ENCODE data around the gene TMEM170B.

GRCh38 chr6:11600251-11600650 lies 62.7 kb downstream of the TMEM170B start:
- TF ChIP-seq USF1 (CRISPR knock-in tag; IDR thresholded peaks at IDR 0.05) (no peak), NR3C1 (CRISPR knock-in tag; conservative IDR thresholded peaks at IDR 0.05; ENCODE audit: low read depth) (no peak), SOX15 (CRISPR knock-in tag; IDR thresholded peaks at IDR 0.05) (no peak), MAX (CRISPR knock-in tag; IDR thresholded peaks at IDR 0.05) (no peak), ZNF423 (CRISPR knock-in tag; IDR thresholded peaks at IDR 0.05) (no peak), RELA (CRISPR knock-in tag; IDR thresholded peaks at IDR 0.05; ENCODE audit: borderline replicate concordance) (no peak), NFE2L1 (CRISPR knock-in tag; IDR thresholded peaks at IDR 0.05) (no peak)
- TF ChIP-seq, protein P1, sequence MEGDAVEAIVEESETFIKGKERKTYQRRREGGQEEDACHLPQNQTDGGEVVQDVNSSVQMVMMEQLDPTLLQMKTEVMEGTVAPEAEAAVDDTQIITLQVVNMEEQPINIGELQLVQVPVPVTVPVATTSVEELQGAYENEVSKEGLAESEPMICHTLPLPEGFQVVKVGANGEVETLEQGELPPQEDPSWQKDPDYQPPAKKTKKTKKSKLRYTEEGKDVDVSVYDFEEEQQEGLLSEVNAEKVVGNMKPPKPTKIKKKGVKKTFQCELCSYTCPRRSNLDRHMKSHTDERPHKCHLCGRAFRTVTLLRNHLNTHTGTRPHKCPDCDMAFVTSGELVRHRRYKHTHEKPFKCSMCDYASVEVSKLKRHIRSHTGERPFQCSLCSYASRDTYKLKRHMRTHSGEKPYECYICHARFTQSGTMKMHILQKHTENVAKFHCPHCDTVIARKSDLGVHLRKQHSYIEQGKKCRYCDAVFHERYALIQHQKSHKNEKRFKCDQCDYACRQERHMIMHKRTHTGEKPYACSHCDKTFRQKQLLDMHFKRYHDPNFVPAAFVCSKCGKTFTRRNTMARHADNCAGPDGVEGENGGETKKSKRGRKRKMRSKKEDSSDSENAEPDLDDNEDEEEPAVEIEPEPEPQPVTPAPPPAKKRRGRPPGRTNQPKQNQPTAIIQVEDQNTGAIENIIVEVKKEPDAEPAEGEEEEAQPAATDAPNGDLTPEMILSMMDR (IDR thresholded peaks at IDR 0.05) = no peak
- TF ChIP-seq, protein P2, sequence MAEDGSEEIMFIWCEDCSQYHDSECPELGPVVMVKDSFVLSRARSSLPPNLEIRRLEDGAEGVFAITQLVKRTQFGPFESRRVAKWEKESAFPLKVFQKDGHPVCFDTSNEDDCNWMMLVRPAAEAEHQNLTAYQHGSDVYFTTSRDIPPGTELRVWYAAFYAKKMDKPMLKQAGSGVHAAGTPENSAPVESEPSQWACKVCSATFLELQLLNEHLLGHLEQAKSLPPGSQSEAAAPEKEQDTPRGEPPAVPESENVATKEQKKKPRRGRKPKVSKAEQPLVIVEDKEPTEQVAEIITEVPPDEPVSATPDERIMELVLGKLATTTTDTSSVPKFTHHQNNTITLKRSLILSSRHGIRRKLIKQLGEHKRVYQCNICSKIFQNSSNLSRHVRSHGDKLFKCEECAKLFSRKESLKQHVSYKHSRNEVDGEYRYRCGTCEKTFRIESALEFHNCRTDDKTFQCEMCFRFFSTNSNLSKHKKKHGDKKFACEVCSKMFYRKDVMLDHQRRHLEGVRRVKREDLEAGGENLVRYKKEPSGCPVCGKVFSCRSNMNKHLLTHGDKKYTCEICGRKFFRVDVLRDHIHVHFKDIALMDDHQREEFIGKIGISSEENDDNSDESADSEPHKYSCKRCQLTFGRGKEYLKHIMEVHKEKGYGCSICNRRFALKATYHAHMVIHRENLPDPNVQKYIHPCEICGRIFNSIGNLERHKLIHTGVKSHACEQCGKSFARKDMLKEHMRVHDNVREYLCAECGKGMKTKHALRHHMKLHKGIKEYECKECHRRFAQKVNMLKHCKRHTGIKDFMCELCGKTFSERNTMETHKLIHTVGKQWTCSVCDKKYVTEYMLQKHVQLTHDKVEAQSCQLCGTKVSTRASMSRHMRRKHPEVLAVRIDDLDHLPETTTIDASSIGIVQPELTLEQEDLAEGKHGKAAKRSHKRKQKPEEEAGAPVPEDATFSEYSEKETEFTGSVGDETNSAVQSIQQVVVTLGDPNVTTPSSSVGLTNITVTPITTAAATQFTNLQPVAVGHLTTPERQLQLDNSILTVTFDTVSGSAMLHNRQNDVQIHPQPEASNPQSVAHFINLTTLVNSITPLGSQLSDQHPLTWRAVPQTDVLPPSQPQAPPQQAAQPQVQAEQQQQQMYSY (CRISPR knock-in tag; IDR thresholded peaks at IDR 0.05) = no peak
